Esophagus muscularis mucosa (tissue), 4 donors: ENCODE data around the gene MSRB1.

Source experiments
- EP300 ChIP-seq: sonication (generic); formaldehyde crosslinking; IDR thresholded peaks from one replicate; pipeline ENCODE4 v1.6.1; 2017; ENCODE audit warnings: antibody characterized with exemption
- POLR2A ChIP-seq: fragments of 450-650 bp; IDR thresholded peaks from one replicate; pipeline ENCODE4 v1.6.1; 2017; ENCODE audit warnings: antibody characterized with exemption, moderate library complexity, mild to moderate bottlenecking, low read depth
- POLR2AphosphoS5 ChIP-seq, 2 donors: sonication (generic); formaldehyde crosslinking; IDR thresholded peaks; one replicate each; pipeline ENCODE4 v1.6.1; 2017; ENCODE audit warnings: antibody characterized with exemption in 2 of 2
- TF ChIP-seq, protein P1 (sequence below), 3 experiments: fragments of 200-600 bp in 2 of 3; fragments of 450-650 bp in 1 of 3; sonication (generic) in 2 of 3; IDR thresholded peaks; one replicate each; pipeline ENCODE4 v1.5.1; 2017 to 2019; ENCODE audit warnings: antibody characterized with exemption in 3 of 3, mild to moderate bottlenecking in 2 of 3, moderate library complexity in 1 of 3

DNA sequence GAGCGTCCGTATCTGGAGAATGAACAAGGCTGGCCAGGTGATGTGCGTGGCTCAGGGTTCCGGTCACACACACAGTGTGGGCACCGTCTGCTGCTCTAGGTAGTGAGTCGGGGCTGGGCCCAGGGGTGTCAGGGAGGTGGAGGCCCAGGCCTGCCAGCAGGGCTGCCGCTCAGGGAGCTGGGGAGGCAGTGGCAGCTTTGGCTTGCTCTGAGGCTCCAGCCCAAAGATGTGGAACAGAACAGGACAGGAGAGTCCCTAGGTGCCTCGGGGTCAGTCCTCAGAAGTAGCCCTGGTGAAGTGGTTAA lies 33.2 kb upstream of the MSRB1 start:
- TF ChIP-seq, protein P1, sequence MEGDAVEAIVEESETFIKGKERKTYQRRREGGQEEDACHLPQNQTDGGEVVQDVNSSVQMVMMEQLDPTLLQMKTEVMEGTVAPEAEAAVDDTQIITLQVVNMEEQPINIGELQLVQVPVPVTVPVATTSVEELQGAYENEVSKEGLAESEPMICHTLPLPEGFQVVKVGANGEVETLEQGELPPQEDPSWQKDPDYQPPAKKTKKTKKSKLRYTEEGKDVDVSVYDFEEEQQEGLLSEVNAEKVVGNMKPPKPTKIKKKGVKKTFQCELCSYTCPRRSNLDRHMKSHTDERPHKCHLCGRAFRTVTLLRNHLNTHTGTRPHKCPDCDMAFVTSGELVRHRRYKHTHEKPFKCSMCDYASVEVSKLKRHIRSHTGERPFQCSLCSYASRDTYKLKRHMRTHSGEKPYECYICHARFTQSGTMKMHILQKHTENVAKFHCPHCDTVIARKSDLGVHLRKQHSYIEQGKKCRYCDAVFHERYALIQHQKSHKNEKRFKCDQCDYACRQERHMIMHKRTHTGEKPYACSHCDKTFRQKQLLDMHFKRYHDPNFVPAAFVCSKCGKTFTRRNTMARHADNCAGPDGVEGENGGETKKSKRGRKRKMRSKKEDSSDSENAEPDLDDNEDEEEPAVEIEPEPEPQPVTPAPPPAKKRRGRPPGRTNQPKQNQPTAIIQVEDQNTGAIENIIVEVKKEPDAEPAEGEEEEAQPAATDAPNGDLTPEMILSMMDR (IDR thresholded peaks at IDR 0.05): no peak
- TF ChIP-seq POLR2A (no peak), POLR2AphosphoS5 (IDR thresholded peaks at IDR 0.05) (no peak), EP300 (no peak)
